Endothelial cell of umbilical vein (primary cell): ENCODE data around the gene STARD3NL.

Source experiments
- MYC ChIP-seq: IDR thresholded peaks from one replicate; pipeline ENCODE4 v1.6.1; 2011; ENCODE audit warnings: mild to moderate bottlenecking, low read depth, low read length
- TF ChIP-seq, protein P1 (sequence below), 2 donors: IDR thresholded peaks; 1 replicate in 1 of 2; 2 replicates in 1 of 2; pipeline ENCODE4 v1.5.1; 2011; ENCODE audit warnings: low read length in 2 of 2, mild to moderate bottlenecking in 2 of 2, moderate library complexity in 2 of 2, control low read depth in 1 of 2, inconsistent platforms in 1 of 2, low read depth in 1 of 2; ENCODE audit not compliant: insufficient read depth in 1 of 2; ENCODE audit errors: extremely low read depth in 1 of 2

GRCh38 chr7:38181111-38181510 is 3.1 kb downstream of the STARD3NL start:
- TF ChIP-seq, protein P1, sequence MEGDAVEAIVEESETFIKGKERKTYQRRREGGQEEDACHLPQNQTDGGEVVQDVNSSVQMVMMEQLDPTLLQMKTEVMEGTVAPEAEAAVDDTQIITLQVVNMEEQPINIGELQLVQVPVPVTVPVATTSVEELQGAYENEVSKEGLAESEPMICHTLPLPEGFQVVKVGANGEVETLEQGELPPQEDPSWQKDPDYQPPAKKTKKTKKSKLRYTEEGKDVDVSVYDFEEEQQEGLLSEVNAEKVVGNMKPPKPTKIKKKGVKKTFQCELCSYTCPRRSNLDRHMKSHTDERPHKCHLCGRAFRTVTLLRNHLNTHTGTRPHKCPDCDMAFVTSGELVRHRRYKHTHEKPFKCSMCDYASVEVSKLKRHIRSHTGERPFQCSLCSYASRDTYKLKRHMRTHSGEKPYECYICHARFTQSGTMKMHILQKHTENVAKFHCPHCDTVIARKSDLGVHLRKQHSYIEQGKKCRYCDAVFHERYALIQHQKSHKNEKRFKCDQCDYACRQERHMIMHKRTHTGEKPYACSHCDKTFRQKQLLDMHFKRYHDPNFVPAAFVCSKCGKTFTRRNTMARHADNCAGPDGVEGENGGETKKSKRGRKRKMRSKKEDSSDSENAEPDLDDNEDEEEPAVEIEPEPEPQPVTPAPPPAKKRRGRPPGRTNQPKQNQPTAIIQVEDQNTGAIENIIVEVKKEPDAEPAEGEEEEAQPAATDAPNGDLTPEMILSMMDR (IDR thresholded peaks at IDR 0.05; ENCODE audit: extremely low read depth in 1 of 2, insufficient read depth in 1 of 2, low read depth in 1 of 2, low read length in 2 of 2), result no peak
- TF ChIP-seq MYC, result no peak
